Retinal pigment epithelial cell (primary cell): ENCODE data around the gene F10.
"Not testable (repeated sequence)": the region's sequence is repeated elsewhere in the genome, so short reads cannot be mapped to it uniquely, and the experiment has no call there.

Source experiments
- DNase-seq: peaks from one replicate; pipeline ENCODE4 v3.0.0-alpha.2; 2010; ENCODE audit warnings: low read depth
- H3K4me3 ChIP-seq: 2 replicates; pipeline ENCODE4 v1.5.1; 2011; ENCODE audit warnings: mild to moderate bottlenecking, low read length, control low read depth, moderate library complexity
- TF ChIP-seq, protein P1 (sequence below): conservative IDR thresholded peaks from 2 replicates; pipeline ENCODE4 v1.5.1; 2011; ENCODE audit warnings: low read depth, low read length, control low read depth, inconsistent platforms

F10 gene

DNA sequence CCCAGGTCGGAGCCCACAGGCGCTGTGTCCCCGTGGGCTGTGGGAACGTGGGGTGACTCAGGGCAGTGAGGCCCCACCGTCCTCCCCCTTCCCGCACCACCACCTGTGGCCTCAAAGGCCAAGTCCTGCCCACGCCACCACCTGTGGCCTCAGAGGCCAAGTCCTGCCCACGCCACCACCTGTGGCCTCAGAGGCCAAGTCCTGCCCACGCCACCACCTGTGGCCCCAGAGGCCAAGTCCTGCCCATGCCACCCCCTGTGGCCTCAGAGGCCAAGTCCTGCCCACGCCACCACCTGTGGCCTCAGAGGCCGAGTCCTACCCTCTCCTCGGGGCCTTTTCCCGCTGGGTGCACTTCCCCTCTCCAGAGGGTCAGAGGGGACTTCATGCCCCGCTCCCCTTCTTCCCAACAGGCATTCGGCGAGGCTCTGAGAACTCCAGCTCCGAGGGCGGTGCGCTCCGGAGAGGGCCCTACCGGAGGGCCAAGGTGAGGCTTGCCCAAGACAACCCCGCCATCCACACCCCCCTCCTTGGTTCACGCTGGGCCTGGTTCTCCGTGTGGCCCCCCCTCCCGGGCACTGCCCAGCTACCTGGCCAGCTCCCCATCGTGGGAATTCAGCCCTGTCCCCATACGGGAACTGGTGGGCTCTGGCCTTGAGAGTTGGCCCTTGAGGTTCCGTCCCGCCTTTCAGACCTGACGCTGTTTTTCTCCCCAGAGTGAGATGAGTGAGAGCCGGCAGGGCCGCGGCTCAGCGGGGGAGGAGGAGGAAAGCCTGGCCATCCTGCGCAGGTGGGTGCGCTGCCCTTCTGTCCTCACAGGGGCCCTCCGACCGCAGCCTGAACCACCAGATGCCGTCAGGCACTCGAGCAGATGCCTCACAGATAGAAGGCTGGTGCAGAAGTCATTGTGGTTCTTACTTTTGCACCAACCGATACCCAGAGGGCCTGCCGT is 44.4 kb upstream of the F10 start:
- no peak for DNase-seq
- TF ChIP-seq, protein P1, sequence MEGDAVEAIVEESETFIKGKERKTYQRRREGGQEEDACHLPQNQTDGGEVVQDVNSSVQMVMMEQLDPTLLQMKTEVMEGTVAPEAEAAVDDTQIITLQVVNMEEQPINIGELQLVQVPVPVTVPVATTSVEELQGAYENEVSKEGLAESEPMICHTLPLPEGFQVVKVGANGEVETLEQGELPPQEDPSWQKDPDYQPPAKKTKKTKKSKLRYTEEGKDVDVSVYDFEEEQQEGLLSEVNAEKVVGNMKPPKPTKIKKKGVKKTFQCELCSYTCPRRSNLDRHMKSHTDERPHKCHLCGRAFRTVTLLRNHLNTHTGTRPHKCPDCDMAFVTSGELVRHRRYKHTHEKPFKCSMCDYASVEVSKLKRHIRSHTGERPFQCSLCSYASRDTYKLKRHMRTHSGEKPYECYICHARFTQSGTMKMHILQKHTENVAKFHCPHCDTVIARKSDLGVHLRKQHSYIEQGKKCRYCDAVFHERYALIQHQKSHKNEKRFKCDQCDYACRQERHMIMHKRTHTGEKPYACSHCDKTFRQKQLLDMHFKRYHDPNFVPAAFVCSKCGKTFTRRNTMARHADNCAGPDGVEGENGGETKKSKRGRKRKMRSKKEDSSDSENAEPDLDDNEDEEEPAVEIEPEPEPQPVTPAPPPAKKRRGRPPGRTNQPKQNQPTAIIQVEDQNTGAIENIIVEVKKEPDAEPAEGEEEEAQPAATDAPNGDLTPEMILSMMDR = no peak
- no peak overlapping the region for H3K4me3 ChIP-seq

DNA sequence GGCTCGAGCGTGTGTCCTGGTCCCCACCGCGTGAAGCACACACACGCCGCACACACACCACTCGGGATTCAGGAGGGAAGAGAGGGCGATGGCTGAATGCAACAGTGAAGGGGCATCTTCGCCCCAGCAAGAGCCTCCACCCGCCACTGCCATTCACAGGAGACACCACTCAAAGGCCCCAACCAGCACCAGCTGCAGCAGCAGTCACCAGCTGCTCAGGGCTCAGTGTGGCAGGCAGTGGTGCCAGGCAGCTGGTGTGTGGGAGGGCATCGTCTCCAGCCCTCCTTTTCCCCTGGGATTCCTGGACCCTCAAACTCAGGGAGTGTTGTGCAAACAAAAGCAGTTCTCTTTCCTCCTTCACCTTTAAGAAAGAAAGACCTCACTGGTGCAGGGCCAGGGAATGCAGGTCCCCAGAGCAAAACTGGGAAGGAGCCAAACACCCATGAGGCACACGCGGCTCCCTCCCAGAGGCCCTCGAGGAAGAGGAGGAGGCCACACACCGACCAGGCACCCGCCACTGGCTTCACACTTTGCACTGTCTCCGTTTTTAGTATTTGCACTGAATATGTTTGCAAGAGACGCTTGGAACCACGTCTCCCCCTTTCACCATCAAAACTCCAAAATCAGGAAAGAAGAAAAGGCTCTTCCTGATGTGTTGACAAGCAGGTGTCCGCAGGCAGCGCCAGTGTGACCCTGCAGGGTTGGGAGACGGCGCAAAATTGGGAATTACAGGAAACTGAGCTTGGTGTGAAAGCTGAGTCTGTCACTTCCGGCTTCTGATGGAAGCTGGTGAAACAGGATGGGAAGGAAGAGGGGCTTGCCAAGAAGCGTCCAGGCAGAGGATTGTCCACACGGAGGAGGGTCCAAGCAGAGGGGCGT is 43.5 kb upstream of the F10 start:
- no peak for DNase-seq
- TF ChIP-seq, protein P1 = no peak
- no peak overlapping the region for H3K4me3 ChIP-seq

DNA sequence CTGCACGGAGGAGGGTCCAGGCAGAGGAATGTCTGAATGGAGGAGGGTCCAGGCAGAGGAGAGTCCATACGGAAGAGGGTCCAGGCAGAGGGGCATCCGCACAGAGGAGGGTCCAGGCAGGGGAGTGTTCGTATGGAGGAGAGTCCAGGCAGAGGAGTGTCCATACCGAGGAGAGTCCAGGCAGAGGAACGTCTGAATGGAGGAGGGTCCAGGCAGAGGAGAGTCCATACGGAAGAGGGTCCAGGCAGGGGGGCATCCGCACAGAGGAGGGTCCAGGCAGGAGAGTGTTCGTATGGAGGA is 42.9 kb upstream of the F10 start:
- not testable (repeated sequence) for H3K4me3 ChIP-seq, DNase-seq

DNA sequence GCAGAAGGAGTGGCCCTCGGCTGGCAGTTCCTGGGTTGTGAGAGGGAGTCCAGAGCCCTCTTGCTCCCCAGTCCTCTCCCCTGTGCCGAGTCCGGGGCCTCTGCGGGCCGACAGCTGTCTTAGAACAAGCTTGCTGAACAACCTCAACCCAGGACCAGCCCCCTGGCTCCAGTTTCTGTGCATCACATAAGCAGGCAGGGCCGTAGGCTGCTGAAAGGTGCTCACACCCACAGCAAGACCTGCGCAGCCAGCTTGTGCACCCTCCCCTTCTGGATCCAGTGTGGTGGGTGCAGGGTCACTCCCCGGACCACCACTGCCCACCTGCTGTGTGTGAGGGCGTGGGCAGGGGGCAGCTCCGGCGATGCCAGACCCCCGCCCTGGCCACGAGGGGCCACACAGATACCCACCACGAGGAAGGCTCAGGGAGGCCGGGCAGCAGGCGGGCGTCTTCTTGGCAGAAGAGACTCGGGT is 42.2 kb upstream of the F10 start:
- TF ChIP-seq, protein P1 = no peak
- H3K4me3 ChIP-seq = no peak overlapping the region
- no peak for DNase-seq

DNA sequence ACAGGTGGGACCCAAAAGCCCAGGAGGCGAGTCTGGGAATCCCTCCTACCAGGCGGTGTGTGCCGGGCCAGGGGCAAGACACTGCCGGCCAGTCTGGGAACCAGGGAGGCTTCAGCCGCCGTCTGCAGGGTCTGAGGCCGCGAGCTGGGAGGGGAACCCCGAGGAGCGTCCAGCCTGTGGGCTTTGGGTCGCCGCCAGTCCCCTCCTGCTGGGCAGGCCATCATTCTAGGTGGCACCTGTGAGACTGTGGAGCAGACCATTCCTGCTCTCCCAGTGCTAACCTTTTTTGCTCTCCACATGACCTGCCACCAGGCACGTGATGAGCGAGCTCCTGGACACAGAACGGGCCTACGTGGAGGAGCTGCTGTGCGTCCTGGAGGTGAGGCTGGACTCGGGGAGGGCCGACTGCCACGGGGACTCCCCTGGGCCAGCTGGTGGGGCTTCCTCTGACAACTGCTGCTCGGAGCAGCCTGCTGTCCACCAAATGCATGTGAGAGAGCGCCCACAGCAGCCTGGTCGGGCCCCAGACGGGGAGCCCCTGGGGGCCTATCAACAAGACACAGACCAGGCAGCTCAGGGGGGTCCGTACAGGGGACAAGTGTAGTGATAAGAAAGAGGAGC is 41.6 kb upstream of the F10 start:
- no peak for DNase-seq
- TF ChIP-seq, protein P1 = no peak
- H3K4me3 ChIP-seq = no peak overlapping the region

DNA sequence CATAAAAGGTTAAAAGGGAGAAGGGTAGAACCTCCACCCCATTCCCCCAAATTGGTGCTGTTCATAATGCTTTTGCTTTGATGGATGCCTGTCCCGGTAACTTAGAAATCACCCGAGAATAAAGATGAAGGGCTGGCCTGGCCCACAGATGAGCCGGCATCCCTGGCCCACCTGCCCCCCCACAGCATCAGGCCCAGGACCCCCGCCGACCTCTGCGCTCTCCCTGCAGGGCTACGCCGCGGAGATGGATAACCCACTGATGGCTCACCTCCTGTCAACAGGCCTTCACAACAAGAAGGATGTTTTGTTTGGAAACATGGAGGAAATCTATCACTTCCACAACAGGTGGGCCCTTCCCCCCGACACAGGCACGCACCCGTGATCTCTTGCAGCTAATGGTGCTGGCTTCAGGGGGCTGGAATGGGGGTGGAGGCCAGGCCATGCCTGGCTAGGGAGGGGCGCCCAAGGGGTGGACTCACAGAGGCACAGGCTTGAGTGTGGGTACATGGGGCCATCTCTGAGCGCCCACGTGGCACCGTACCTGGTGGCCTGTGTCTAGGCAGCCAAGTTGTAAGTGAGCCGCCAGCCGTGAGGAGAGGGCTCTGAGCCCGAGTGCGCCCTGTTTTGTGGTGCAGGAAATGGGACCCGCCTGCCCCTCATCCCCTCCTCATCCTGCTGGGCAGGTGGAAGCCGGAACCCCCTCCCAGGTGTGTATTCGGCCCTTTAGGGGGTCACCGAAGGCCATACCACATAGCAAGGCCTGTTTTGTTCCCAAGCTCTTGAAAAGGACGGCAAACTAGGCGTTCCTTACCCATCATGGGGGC is 40.2 kb upstream of the F10 start:
- TF ChIP-seq, protein P1 = no peak
- no peak for DNase-seq
- no peak overlapping the region for H3K4me3 ChIP-seq

DNA sequence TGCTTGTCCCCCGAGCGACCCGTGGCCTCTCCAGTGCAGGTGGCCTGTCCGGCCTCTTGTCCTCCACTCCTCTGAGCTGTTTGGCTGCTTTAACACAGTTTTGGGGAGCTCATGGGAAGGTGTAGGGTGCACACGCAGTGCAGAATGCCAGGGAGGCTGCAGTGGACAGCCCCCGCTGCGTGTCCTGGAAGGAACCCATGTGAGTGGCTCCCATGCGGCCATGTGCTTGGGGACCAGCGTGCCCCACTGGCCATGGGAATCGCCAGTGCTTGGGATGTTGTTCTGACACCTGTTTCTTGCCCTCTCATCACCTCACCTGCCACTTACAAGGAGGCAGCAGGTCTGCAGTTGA is 39.6 kb upstream of the F10 start:
- H3K4me3 ChIP-seq = no peak overlapping the region
- TF ChIP-seq, protein P1 = no peak
- DNase-seq = no peak
